ENCODE data around the gene USP6NL.
A peak's percentile ranks its signal among the peaks of the same experiment; 100 is the strongest.
"Not testable (repeated sequence)": the region's sequence is repeated elsewhere in the genome, so short reads cannot be mapped to it uniquely, and the experiment has no call there.

Gene USP6NL

DNA sequence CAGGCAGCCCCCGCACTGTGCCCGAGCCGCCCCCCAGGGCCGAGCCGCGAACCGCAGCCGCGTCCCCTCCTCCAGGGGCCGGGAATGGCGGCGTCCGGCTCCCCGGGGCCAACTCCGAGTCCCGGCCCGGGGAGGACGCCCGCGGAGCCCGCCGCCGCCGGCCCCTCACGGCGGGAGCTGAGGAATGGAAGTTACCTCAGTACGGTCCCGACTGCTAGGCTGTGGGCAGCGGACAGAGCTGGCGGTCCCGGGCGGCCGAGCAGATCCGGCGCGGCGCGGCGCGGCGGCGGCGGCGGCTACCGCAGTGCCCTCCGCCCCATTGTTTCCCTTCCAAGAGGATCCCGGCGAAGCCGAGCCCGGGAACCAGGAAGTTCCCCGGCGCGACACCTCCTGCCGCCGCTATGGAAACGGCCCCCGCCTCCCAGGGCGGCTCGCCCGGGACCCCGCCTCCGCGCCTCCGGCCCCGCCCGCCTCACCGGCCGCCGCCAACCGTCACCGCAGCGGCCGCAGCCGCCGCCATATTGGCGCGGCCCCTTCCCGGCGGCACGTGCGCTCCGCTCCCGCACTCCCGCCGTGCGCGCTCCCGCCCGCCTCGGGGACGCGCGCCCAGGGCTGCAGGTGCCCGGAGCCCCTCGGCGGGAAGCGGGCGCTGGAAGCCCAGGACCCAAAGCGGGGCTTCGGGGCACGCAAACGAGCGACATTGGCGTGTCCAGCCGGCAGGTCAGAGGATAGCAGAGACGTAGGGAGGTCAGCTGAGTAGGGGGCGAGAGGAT lies at the start of gene USP6NL:
Gene USP6NL (minus strand): TSS at position 403 of the 773 bp plus-strand sequence. CDS start 14,016 bp downstream, outside the sequence.
- DNase-seq = peak; percentile 40

DNA sequence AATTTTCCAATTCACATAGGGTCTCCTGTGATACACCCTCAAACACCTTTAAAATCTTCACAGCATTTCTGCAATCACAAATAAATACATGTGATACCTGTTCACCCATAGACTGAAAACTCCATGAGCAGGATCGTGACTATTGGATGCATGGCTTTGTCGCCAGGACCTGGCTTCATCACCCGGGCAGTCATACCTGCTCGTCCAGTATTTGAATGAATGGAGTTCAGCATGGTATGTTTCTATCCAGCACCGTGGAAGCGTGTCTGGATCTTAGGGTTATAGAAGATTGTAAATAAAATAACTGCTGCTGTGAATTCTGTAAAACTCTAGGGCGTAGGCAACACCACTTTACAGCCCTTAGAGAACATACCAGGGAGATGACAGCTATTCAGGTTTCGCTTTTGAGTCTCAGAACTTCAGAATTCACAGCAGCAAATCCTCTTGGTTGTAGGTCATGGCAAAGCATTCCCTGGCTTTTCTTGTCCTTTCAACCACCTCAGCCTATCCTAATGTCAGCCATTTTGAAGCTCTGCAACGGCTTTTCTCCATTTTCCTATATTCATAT lies 47.4 kb upstream of the USP6NL start:
- no peak for DNase-seq

DNA sequence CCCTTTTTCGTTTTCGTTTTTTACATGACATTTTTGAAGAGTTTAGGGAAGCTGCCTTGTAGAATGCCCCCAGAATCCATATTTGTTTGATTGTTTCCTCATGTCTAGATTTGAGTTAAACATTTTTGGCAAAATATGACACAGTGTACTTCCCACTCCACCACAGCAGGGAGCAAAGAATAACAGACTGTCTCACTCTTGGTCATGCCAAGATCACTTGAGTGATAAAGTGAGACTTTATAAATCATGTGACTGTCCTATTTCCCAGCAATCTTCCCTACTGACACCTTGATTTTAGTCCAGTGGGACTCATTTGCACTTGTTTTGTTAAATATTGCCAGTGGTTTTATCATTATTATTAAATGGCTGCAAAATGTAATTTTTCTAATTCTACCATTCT lies 44.4 kb upstream of the USP6NL start:
- DNase-seq = no peak

DNA sequence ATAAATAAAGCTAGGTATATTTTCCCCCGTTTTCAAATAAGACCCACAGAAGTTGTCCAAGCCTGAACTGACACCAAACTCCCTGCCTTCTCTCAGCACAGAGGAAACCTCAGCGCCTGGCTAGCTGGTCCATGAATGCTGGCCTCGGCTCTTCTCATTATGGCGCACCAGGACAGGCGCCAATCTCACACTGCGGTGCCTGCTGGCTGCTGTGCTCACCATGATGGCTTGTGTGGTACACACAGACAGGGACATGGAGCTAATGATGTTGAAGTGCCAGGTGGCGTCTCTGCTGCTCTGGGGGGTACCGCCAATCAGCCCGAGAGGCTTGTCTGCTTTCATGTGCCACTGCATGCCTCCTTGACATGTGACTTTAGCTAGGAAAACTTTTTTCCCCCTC lies 43.2 kb upstream of the USP6NL start:
- no peak for DNase-seq

DNA sequence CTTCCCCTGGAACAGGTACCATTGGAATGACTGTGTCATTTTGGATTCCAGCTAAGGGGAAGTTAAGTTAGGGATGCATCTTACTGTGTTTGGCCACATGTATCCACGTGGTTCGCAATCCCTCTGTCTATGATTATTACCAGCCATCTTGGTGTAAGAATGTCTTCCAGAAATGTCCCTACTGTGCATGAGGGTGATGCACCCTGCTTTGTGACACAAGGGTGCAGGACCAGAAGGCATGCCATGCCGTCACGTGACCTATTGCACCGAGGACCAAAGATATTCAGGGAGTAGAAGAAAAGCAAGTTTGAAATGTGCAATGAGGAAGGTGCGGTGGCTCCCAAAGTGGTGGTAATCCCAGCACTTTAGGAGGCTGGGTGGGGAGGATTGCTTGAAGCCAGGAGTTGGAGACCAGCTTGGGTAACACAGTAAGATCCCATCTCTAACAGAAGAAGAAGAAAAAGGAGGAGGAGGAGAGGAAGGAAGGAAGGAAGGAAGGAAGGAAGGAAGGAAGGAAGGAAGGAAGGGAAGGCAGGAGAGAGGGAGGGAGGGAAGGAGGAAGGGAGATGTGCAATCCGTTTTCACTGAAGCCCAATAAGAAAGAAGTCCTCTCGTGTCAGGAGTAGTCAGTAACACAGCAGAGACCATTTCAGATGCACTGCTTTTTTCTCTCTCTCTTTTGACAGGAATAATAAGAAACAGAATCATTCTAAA lies 42.5 kb upstream of the USP6NL start:
- no peak for DNase-seq

DNA sequence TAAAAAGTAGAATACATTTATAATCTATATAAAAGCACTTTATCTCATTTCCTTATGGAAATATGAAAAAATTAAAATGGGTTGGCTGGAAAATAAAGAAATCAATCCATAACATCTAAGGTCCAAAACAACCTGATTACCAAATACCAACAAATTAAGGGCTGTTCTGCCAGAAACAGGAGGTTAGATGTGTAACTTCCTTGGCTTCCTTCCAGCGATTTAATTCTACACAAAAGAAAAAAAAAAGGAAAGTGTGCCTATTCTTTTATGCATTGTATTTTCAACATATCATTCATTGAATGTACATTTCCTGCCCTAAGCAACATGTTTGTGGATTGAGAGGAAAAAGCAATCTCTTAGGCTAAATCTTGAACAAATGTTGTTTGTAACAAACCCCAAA lies 36.2 kb upstream of the USP6NL start:
- no peak for DNase-seq

DNA sequence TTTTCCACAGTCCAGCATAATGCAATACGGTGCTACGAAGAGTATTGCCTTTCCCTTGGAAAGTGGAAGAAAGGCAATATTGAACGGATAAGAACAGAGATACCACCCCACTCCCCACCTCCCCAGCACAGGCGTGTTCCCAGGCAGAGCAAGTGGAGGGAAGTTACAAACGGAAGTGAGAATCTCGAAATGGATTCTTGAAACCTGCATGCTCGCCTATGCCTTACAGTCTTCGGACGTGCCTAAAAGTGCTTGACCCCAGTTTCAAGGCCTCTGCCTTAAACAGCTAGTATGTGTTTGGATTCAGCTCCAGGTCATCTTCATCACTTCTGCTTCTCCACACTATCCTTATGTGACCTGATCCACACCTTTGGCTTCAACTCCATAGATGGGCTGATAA lies 35.0 kb upstream of the USP6NL start:
- no peak for DNase-seq

DNA sequence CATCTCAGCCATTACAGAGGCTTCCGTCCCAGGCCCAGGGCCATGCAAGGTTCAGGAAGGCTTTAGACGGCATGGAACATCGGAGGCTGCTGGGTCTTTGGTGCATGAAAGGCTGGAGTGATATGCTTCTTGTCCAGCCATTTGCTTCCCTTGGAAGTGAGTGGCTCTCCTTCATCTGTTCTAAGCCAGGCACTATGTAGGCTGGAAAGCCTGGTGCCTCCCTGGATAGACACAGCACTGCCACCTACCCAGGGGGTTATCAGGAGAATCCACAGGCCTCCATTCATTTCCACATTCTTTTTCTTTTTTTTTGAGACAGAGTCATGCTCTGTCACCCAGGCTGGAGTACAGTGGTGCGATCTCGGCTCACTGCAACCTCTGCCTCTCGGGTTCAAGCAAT lies 31.6 kb upstream of the USP6NL start:
- DNase-seq = no peak

DNA sequence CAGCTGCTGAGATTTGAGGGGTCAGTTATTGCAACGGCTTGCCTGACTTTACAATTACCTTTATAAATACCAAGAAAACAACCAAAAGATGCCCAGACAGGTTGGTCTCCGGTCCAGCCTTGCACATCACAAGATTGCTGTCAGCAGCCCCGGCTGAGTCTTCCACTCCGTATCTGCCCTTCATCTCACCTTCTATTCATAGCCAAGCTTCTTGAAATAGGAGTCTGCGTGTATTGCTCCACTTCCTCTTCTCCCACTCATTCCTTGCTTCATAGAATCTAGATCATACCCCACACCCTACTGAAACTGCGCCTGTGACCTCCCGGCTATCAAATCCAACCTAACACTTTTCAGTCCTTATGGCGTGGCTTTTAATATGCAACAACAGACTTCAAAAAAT lies 31.1 kb upstream of the USP6NL start:
- DNase-seq = no peak

DNA sequence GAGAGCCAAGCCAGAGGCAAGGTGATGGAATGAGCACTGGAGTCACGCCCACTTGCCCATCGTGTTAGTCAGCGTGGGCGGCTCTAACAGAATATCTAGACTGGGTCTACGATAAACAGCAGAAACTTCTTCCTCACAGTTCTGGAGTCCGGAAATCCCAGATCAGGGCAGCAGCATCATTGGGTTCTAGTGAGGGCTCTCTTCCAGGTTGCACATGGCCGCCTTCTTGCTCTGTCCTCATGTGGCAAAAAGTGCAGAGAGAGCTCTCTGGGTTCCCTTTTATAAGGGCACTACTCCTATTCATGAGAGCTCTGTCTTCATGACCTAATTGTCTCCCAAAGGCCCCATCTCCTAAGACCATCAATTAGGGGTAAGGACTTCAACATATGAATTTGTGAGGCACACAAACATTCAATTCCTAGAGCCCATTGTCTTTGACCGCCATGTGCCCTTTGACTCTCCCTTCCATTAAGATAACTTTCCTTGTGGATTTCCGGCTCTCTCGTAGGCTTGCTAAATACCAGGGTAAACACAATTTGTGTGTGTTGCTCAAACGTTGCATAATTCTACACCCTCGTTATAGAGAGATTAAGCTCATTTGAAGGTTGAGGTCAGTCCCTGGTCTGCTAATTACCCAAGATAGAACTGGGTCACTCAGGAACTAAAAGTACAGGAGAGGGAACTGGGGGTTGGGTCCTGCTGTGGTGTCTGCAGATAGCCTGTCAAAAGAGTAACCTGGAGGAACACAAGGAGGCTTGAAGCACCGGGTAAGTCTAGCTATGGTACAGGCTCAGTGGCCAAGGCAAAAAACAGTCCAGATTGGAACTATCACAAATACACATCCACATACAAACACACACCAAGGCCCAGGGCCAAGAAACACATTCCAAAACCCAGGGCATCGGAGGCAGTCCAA lies 28.7 kb upstream of the USP6NL start:
- DNase-seq = no peak

DNA sequence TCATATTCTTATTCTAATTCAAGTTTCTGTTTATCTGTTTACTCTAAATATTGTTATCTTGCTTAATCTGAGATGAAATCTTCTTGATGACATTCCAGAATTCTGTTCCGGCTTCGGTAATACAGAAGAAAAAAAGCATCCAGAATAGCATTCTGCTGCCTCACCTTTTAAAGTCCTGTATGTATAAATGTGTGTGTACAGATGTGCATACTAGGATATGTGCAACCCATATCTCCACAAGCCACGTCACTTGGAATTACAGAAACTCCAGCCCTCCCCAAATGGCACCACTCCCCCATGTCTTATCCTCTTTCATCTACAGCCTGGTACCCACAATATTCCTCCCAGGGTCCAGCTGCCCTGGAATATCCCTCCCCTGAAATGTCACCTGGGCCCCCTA lies 27.9 kb upstream of the USP6NL start:
- no peak for DNase-seq

DNA sequence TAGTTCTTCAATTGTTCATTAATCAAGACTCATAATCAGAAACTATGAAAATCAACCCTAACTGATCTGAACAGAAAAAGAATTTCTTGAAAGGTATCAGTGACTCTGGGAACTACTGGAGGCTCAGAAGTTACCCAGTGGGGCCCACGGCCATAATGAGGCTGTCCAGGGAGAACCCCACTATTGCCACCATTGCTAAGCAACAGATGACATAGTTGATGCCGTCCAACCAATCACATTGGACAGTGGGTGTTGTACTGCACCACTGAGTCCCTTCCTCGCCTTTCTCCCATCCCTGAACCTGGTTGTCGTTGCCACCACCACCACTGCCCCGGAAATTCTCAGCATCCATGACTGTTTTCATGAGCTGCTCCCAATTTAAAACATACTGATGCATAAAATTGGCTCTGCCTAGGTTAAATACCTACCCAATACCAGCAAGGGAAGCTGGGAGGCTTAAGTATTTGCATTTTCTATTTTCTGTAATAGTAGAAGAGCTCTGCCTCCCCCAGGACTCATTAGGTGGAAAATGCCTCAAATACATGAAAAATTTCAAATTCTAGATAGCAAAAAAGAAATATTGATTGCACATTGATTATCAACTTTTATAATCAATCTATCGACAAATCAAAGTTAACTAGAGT lies 26.7 kb upstream of the USP6NL start:
- DNase-seq = no peak

DNA sequence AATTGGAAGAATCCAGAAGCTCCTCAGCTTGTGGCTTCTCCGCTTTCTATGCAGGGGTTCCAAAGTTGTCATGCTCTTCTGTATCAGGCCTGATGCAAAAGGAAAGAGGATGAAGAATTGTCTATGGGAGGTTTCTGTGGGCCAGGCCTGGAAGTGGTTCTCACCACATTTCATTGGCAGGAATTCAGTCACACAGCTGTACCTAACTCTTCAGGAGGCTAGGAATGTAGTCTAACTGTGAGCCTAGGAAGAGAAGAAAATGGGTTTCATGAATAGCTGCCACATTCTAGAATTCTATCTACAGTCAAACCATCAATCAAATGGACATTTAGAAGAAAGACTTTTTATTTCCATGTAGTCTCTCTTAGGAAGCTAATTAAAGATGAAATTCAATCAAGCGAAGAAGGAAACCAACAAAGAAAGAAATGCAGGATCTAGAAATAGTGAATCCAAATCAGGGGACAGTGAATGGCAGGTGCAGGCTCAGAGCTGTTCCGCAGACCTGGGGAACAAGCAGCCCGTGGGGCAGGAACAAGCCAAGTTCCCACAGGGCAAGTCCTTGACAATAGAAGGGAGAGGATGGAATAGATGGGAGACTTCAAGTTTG lies 25.4 kb upstream of the USP6NL start:
- no peak for DNase-seq

DNA sequence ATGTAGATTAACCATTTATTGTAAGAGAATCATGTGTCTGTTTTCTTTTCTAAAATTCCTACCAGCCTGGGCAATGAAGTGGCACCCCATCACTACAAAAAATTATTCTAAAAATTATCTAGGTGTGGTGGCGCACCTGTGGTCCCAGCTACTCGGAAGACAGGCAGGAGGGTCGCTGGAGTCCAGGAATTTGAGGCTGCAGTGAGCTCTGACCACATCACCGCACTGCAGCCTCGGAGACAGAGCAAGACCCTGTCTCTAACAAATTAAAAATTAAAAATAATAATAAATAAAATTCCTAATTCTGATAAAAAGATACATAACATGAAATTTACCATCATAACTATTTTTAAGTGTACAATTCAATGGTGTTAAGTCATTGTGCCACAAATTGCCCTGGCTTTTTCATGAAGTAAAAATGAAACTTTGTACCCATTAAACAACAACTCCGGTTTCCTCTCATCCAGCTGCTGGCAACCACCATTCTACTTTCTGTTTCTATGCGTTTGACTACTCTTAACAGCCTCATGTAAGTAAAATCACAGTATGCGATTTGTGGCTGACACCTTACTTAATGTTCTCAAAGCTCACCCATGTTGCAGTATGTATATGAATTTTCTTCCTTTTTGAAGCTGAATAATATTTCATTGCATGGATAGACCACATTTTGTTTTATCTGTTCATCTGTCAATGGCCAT lies 20.6 kb upstream of the USP6NL start:
- no peak for DNase-seq

DNA sequence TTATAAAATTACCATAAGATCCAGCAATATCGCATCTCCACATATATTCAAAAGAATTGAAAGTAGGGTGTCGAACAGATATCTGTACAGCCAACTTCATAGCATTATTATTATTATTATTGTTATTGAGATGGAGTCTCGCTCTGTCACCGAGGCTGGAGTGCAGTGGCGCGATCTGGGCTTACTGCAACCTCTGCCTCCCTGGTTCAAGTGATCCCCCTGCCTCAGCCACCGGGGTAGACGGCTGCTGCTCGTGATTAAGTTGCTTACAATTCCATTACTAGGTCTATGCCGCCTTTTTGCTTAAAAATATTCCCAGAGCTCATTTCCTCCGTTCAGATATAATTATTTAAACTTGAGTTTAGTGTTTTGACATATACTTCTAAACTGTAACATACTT lies 19.8 kb upstream of the USP6NL start:
- no peak for DNase-seq

DNA sequence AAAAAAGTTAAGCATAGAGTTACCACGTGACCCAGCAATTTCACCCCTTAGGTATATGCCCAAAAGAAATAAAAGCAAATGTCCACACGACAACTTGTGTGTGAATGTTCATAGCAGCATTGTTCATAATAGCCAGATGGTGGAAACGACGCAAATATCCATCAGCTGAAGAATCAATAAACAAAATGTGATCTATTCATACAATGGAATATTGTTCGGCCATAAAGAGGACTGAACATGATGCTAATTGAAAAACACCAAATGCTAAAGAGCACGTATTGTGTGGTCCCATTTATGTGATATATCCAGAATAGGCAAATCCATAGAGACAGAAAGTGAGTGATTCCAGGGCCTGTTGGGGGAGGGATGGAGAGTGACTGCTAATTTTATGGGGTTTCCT lies 18.3 kb upstream of the USP6NL start:
- DNase-seq = no peak

DNA sequence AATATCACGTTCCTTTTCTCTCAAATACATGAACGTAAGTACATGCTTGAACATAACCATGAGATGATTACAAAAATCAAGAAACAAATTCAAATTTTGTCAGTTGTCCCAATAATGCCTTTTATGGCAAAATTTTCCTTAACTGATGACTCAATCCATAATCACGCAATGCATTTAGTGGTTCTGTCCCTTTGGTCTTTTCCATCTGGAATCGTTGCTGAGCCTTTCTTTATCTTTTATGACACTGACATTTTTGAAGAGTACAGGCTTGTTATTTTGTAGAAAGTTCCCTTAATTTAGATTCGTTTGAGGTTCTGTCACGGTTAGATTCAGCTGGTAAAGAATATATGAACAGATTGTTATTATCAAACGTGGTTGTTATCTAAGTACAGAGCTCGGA lies 16.5 kb upstream of the USP6NL start:
- DNase-seq = not testable (repeated sequence)

DNA sequence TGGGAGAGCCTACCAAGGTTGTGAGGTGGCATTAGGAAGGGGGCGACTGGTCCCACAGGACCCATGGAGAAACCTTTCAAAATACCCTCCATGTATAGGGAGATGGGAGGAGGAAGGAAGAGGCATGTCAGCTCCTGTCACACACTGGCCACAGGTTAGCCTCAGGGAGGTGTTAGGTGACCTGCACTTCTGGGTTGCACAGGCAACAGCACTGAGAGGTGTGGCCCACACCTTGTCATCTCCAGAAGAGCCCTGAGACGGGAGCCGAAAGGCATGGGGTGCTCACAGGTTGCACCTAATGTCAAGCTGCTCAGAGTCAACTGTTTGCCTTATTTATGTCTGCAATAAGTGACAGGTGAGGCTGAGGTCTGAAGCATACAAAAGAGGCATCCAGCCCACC lies 14.6 kb upstream of the USP6NL start:
- DNase-seq = no peak

DNA sequence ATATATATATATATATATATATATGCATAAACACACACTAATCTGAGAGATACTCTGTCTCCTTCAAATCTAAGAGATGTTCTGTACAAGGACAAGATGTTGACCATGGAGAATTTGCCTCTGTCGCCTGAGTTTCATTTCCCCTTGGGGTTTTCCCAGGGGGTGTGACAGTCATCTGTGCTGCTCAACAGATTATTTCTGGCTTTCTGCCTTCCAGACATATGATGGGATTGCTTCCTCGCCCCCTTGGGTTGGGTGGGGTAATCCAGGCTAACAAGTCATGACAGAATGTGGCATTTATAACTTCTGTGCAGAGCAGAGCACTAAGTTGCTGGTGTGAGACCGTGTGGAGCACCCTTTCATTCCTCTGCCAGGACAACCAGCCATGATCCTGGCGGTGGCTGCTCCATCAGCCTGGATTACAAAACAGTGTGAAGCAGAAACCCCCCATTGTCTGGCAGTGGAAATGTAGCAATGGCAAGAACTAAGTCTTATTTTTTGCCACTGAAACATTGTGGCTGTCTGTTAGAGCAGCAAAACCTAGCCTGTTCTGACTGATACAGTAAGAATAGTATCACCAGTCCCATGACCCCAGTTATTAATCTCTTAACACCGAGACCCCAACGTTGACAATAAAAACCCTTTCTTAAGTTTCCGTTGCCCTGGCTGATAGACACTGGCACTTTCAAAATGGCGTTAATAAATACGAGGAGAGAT lies 13.7 kb upstream of the USP6NL start:
- DNase-seq = no peak

DNA sequence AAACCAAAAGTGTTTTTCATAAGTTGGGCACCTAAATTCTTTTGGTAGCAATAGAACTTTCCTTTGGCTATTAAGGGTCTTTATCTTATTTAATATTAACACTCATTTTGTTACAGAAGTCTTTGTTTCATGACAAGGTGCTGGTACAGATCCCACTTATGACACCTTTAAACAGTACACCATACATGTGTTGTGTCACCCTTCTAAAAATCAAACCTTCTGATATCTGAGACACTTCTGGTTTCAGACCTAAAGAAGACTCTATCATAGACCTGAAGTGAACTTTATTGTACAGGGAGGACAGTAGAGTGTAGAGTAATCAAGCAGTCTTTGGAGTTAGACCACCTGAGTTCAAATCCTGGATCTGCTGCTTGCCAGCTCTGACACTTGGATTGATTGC lies 5.8 kb upstream of the USP6NL start:
- no peak for DNase-seq

DNA sequence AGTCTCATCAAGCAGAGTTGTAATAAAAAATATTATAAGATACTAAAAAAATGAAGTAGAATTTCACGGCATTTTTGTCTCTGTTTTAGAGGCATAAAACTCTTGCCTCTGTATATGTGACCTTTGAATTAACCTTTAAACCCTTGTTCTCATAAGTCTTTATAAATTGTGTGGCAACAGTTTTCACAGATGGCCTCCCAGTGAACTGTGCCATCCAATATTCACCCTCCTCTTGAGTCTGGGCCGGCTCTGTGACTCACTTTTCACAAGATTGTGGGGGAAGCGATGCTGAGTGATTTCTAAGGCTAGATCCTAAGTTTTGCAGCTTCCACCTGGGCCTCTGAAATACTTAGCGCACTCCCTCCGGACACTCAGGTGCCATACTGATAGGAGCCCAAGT lies 4.6 kb upstream of the USP6NL start:
- no peak for DNase-seq

All from NCI-H1694 (cell line).